K562 (cell line): Measurements from ENCODE around the gene YBEY. TPM values are rescaled to one million over a fixed set of nuclear protein-coding genes. Genes with fewer than 3 reads are reported as not detected.

Experiments
- ARID1B ChIP-seq: fragments of 450-650 bp; IDR thresholded peaks from 2 replicates; pipeline ENCODE4 v1.6.1; 2016; ENCODE audit warnings: antibody characterized with exemption, mild to moderate bottlenecking, inconsistent platforms
- ESRRB ChIP-seq: fragments of 250-450 bp; sonication (Bioruptor Pico); IDR thresholded peaks from 2 replicates; pipeline ENCODE4 v1.5.0; 2020; ENCODE audit warnings: mild to moderate bottlenecking, moderate library complexity, borderline replicate concordance
- GATA2 ChIP-seq: sonication (generic); formaldehyde crosslinking; IDR thresholded peaks from 2 replicates; pipeline ENCODE4 v1.4.0; 2020; ENCODE audit warnings: mild to moderate bottlenecking, missing genetic modification reagents
- HOXB6 ChIP-seq: fragments of 250-450 bp; sonication (Bioruptor Pico); IDR thresholded peaks from 2 replicates; pipeline ENCODE4 v1.5.1; 2022; ENCODE audit warnings: mild to moderate bottlenecking, borderline replicate concordance
- MECOM ChIP-seq: fragments of 250-450 bp; sonication (Bioruptor Pico); IDR thresholded peaks from 2 replicates; pipeline ENCODE4 v1.8.0; 2022; ENCODE audit warnings: inconsistent platforms
- PHB ChIP-seq: fragments of 250-450 bp; sonication (Bioruptor Pico); IDR thresholded peaks from 2 replicates; pipeline ENCODE4 v1.5.0; 2021
- POLR2B ChIP-seq: fragments of 450-650 bp; IDR thresholded peaks from 2 replicates; pipeline ENCODE4 v1.6.1; 2018; ENCODE audit warnings: low read depth; ENCODE audit not compliant: partially characterized antibody
- POU5F1 ChIP-seq: fragments of 150-350 bp; IDR thresholded peaks from 2 replicates; pipeline ENCODE4 v1.6.1; 2014; ENCODE audit warnings: borderline replicate concordance, low read length, low read depth, mild to moderate bottlenecking; ENCODE audit not compliant: partially characterized antibody
- PRDM10 ChIP-seq: fragments of 450-650 bp; IDR thresholded peaks from 2 replicates; pipeline ENCODE4 v1.6.1; 2018; ENCODE audit not compliant: partially characterized antibody
- RREB1 ChIP-seq: fragments of 250-450 bp; sonication (Bioruptor Pico); IDR thresholded peaks from 2 replicates; pipeline ENCODE4 v1.4.0; 2020
- U2AF1 ChIP-seq: fragments of 200-400 bp; formaldehyde crosslinking; optimal IDR thresholded peaks from 2 replicates; pipeline ENCODE3; 2017; ENCODE audit warnings: mild to moderate bottlenecking, low read depth, low read length, moderate library complexity
- XRCC4 ChIP-seq: IDR thresholded peaks from one replicate; pipeline ENCODE4 v1.6.1; 2011; ENCODE audit not compliant: insufficient read depth, insufficient read length; ENCODE audit errors: extremely low read depth
- ZNF133 ChIP-seq: fragments of 250-450 bp; sonication (Bioruptor Pico); IDR thresholded peaks from 2 replicates; pipeline ENCODE4 v1.4.0; 2020; ENCODE audit warnings: mild to moderate bottlenecking
- ZNF175 ChIP-seq: fragments of 200-800 bp; sonication (Bioruptor generic); IDR thresholded peaks from 2 replicates; pipeline ENCODE4 v1.6.1; 2016; ENCODE audit warnings: low read depth, mild to moderate bottlenecking, missing genetic modification characterization, missing compliant biosample characterization
- ZNF217 ChIP-seq: sonication (generic); formaldehyde crosslinking; IDR thresholded peaks from 2 replicates; pipeline ENCODE4 v1.8.0; 2022; ENCODE audit warnings: mild to moderate bottlenecking, missing genetic modification reagents
- ZNF79 ChIP-seq: fragments of 250-450 bp; sonication (Bioruptor Pico); IDR thresholded peaks from 2 replicates; pipeline ENCODE4 v1.4.0; 2020; ENCODE audit warnings: low read depth, mild to moderate bottlenecking, moderate library complexity
- polyA plus RNA-seq, 8 experiments: library from polyadenylated mRNA; depleted of rRNA in 4 of 8; stranded (reverse) in 5 of 8; unstranded in 3 of 8; fragments of >200 nt; fragmentation: Nextera tagmentation in 2 of 8; fragmentation: Illumina TruSeq in 1 of 8; extraction: Ambion mirVana in 2 of 8; extraction: Trizol in 1 of 8; gene quantifications; 2 replicates each; pipeline versions ENCODE4 v1.2.1 to v1.2.3, GENCODE V29; 2011 to 2014; ENCODE audit warnings: inconsistent platforms in 1 of 8, missing spikeins in 1 of 8
- total RNA-seq, 7 experiments: library from RNA; depleted of rRNA in 6 of 7; stranded (reverse); fragments of >200 nt in 6 of 7; fragmentation: Illumina TruSeq in 2 of 7; extraction: Trizol in 2 of 7; gene quantifications; 2 replicates each; pipeline versions ENCODE4 v1.2.1 to v1.2.3, GENCODE V29; 2011 to 2021; ENCODE audit warnings: low replicate concordance in 1 of 7
- TF ChIP-seq, protein P1 (sequence below): fragments of 450-650 bp; formaldehyde crosslinking; IDR thresholded peaks from 2 replicates; pipeline ENCODE4 v1.4.0; 2020; ENCODE audit warnings: mild to moderate bottlenecking, moderate library complexity

The YBEY gene
- total and polyA plus RNA-seq, 9 of the 15 experiments (the other 6 are each of a cell fraction or from before 2014, with no cell fraction given) = 6.4 to 28.0 (median 12.4) TPM

DNA sequence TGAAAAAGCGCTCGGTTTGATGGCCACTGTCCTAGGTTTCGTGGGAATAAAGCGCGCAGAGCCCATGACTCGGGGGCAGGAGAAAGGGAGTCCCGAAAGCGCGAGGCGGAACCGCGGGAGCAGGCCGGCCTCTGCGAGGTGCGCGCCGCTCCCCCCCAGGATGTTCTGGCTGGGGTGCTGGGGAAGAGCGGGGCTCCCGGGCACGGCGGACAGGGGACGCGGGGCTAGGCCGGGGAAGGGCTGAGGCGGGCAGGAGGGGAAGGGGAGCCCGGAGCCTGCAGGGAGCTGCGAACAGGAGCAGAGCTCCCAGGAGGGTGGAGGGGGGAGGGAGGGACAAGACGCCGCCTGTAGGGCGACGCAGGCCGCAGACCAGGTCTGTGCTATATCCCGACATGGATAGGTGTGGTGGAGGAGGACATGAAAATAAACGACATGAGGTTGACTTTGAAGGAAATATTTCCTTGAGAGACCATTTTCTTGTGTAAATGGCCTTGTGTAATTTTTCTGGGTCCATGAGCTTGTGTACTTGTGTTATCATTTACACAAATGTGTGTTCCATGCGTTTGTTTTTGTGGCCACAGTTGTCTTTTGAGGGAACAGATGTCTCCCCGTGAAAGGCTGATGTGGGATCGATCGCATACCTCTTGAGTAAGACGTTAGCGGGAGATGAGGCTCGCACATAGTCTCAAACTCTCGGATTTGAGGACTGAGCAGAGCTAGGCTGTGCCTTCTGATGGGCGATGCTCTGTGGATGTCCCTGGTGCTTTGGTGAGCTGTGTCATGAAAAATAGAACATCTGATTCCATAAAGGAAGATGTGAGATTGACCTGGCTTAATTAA, 39.2 kb downstream of the YBEY start (continued):
- TF ChIP-seq ESRRB (CRISPR knock-in tag) = no peak
- no peak for TF ChIP-seq ZNF79 (CRISPR knock-in tag)
- no peak for TF ChIP-seq PHB (CRISPR knock-in tag)
- TF ChIP-seq ZNF217 (CRISPR knock-in tag) = no peak
- no peak for TF ChIP-seq U2AF1
- no peak for TF ChIP-seq POU5F1
- no peak for TF ChIP-seq MECOM (CRISPR knock-in tag)
- TF ChIP-seq ZNF133 (CRISPR knock-in tag) = no peak
- TF ChIP-seq POLR2B = peak; percentile 11
- no peak for TF ChIP-seq ZNF175
- no peak for TF ChIP-seq XRCC4
- peak; percentile 29 for TF ChIP-seq PRDM10
- 0 out of 2 replicates have a peak, but pooled peaks have one; percentile 9 for TF ChIP-seq GATA2 (CRISPR knock-in tag)
- no peak for TF ChIP-seq RREB1
- no peak for TF ChIP-seq HOXB6
- TF ChIP-seq ARID1B = peak; percentile 51; the same call in 1 of the 2 replicates
- TF ChIP-seq, protein P1, sequence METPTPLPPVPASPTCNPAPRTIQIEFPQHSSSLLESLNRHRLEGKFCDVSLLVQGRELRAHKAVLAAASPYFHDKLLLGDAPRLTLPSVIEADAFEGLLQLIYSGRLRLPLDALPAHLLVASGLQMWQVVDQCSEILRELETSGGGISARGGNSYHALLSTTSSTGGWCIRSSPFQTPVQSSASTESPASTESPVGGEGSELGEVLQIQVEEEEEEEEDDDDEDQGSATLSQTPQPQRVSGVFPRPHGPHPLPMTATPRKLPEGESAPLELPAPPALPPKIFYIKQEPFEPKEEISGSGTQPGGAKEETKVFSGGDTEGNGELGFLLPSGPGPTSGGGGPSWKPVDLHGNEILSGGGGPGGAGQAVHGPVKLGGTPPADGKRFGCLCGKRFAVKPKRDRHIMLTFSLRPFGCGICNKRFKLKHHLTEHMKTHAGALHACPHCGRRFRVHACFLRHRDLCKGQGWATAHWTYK (CRISPR knock-in tag) = no peak
